NB4 (cell line): ENCODE measurements around the gene SLC44A4.

Source experiments
- DNase-seq: peaks from one replicate; pipeline ENCODE4 v3.0.0; 2010; ENCODE audit warnings: low read depth
- H3K4me3 ChIP-seq: one replicate; pipeline ENCODE4 v1.5.1; 2011; ENCODE audit warnings: mild to moderate bottlenecking, low read depth, low read length, moderate library complexity
- MAX ChIP-seq: IDR thresholded peaks from 2 replicates; pipeline ENCODE4 v1.6.1; 2011; ENCODE audit warnings: low read depth, low read length
- MYC ChIP-seq: IDR thresholded peaks from 2 replicates; pipeline ENCODE4 v1.6.1; 2011; ENCODE audit warnings: low read depth, low read length
- POLR2A ChIP-seq: IDR thresholded peaks from 2 replicates; pipeline ENCODE4 v1.6.1; 2011; ENCODE audit warnings: mild to moderate bottlenecking; ENCODE audit not compliant: insufficient read length; ENCODE audit errors: extremely low read depth
- TF ChIP-seq, protein P1 (sequence below): IDR thresholded peaks from one replicate; pipeline ENCODE4 v1.5.1; 2012; ENCODE audit warnings: low read depth, low read length

The SLC44A4 gene

GRCh38 chr6:31879901-31880300 lies 1.1 kb upstream of the SLC44A4 start:
- H3K4me3 ChIP-seq, result no peak overlapping the region
- TF ChIP-seq, protein P1, sequence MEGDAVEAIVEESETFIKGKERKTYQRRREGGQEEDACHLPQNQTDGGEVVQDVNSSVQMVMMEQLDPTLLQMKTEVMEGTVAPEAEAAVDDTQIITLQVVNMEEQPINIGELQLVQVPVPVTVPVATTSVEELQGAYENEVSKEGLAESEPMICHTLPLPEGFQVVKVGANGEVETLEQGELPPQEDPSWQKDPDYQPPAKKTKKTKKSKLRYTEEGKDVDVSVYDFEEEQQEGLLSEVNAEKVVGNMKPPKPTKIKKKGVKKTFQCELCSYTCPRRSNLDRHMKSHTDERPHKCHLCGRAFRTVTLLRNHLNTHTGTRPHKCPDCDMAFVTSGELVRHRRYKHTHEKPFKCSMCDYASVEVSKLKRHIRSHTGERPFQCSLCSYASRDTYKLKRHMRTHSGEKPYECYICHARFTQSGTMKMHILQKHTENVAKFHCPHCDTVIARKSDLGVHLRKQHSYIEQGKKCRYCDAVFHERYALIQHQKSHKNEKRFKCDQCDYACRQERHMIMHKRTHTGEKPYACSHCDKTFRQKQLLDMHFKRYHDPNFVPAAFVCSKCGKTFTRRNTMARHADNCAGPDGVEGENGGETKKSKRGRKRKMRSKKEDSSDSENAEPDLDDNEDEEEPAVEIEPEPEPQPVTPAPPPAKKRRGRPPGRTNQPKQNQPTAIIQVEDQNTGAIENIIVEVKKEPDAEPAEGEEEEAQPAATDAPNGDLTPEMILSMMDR, result no peak
- TF ChIP-seq MYC (no peak), MAX (no peak), POLR2A (no peak)
- DNase-seq, result no peak

DNA sequence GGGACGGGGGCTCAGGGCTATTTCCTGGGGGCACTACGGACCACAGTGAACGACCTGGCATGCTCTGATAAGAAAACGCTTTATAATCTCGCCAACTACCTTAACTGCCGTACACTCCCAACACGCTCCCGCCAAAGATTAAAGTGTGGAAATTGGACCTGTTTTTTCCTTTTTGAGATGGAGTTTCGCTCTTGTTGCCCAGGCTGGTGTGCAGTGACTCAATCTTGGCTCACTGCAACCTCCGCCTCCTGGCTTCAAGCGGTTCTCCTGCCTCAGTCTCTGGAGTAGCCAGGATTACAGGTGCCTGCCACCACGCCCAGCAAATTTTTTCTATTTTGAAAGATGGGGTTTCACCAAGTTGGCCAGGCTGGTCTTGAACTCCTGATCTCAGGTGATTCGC lies 346 bp upstream of the SLC44A4 start:
- no peak for DNase-seq
- TF ChIP-seq MYC, result no peak
- TF ChIP-seq, protein P1, result no peak
- no peak for TF ChIP-seq MAX
- TF ChIP-seq POLR2A, result no peak
- H3K4me3 ChIP-seq, result no peak overlapping the region

DNA sequence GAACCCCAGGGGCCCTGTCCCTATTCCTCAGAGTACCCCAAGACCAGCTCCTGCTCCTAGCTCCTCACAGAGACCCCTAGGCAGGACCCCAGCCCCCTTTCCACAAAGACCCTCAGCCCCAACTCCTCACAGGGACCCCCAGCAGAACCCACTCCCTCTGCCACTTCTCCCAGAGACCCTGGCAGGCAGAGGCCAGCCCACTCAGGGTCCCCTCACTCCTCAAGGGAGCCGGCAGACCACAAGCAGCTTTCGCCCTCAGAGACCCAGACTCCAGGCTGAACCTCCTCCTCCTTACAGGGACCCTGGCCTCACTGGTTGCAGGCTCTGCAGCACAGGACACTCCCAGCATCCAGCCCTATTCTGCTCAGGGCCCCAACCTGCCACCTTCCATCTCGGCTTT lies 575 bp downstream of the SLC44A4 start:
- no peak for DNase-seq
- no peak overlapping the region for H3K4me3 ChIP-seq
- no peak for TF ChIP-seq MAX
- no peak for TF ChIP-seq MYC
- TF ChIP-seq, protein P1, result no peak
- no peak for TF ChIP-seq POLR2A

DNA sequence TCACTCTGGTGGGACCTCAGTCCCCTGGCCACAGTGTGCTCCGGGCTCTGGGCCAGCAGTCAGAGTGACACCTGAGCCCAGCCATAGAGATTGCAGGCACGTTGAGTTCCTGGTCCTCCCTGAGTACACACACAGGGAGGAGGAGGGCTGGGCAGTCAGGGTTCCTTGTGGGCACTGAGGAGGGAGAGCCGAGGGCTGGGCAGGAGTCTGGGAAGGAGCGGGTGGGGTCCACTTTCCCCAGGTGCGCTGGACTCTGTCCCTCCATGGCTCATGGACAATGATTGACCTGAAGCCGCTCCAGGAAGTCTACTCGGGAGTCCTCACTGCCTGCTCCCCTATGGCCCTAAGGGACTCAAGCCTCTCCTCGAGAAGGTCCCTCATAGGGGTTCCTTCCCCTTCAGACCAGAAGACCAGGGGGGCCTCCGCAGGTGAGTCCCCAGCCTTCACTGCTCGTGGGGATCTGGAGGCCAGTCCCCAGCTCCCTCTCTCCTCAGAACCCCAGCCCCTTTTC lies 1.1 kb downstream of the SLC44A4 start:
- TF ChIP-seq POLR2A (no peak), MYC (no peak), MAX (no peak)
- TF ChIP-seq, protein P1, result no peak
- no peak overlapping the region for H3K4me3 ChIP-seq
- no peak for DNase-seq

DNA sequence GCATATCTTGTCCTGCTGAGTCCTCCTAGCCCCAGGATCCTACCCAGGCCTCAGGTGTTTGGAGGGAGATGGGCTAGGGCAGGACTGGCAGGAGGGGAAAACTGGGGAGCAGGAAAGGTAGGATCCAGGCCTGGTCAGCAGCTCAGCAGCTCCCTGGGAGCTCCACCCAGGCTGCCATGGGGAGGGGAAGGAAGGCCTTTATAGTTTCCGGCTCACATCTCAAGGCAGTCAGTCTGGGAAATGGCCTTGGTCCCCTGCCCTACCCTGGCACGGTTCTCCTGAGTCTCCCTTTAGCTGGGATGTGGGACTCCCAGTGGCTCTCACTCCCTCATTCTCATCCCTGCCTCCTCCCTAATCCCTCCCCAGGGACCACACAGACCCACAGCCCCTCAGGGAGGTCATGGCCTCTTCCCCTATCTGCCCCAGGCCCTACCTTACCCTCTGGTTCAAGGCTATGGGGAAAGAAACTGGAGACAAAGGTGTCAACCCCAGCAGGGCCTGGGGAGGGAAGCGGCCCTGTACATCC lies 1.6 kb downstream of the SLC44A4 start:
- DNase-seq, result no peak

More for the DNA sequence above, 1.6 kb downstream of the SLC44A4 start:
- no peak overlapping the region for H3K4me3 ChIP-seq
- TF ChIP-seq MAX (no peak), POLR2A (no peak), MYC (no peak)
- TF ChIP-seq, protein P1, result no peak
